GM21786 (cell line): ENCODE measurements around the gene CACNA2D3.

Experiments used
- ATAC-seq: cut with Tn5 transposase; IDR thresholded peaks from one replicate; pipeline ENCODE4 v1.9.1; 2021; ENCODE audit not compliant: unreplicated experiment

The CACNA2D3 gene

GRCh38 chr3:54518011-54518675, 395.8 kb downstream of the CACNA2D3 start:
- ATAC-seq = no peak

DNA sequence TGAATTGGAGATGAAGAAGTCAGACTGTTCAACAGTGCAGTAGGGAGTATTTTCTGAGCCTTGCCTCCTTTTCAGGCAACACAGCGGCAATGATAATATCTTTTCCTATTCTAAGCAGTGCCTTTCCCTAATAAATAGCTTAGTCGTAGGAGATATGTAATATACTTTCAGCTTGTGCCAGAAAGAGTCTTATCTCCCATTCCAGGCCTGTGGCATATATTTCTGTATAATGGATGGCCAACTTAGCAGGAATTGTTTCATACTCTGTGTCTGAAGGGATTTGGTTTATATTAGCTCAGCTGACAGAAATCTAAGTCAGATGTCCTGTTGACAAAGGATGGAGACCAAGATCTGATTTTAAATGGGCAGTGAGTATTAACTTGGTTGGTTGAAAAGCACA, 397.1 kb downstream of the CACNA2D3 start:
- no peak for ATAC-seq

DNA sequence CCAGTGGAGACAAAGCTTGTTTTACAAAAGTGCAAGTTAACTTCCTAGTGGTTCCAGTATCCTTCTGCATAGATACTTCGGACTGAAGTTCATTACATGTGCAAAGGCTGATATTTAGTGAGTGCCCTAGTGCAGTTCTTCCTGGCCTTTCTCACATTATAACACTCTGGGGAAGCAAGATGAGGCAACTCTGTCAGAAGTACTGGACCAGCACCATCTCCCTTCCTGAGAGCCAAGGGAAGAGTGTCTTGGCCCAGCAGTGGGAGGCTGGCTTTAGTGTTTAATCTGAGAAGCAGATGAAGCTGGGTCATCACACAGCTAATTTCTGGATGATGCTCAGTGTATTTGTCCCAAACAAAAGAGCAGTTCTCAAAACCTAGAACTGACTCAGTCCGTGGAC, 397.7 kb downstream of the CACNA2D3 start:
- no peak for ATAC-seq

- ATAC-seq = no peak
Observed at GRCh38 chr3:54527521-54527920, 405.2 kb downstream of the CACNA2D3 start.

DNA sequence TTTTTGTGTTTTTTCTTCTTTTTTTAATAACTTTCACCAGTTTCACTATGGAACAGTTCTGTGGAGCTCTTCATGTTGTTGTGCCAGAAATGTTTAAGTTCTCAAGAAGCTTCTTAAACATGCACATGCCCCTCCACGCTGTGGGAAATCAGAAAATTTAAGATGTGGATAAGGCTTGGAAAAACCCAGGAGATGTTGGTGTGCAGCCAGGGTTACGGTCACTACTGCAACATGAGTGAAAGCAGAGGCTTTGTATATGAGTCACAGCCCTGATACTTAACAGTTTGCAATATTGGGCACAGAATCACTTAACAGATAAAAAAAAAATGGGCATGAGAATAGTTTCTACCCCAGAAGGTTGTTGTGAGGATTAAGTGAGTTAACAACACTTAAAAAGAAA, 405.6 kb downstream of the CACNA2D3 start:
- no peak for ATAC-seq

DNA sequence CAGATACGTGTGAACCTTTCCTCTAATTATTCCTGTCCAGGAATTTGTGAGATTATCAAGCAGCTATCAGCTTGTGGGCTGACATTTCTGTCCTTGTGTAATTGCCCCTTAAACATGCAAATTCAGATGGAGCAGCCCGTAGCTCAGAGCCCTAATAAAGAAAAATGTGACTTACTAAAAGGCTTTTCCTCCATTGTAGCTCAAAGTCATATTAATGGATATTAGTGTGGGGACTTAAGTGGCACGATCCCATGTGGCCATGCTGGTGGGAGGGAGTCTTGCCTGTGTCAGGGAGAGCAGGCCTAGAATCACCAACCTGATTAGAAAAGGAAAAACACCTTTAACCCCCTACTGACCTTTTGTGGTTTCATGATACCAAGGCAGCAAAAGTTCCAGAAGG, 406.3 kb downstream of the CACNA2D3 start:
- ATAC-seq = no peak

DNA sequence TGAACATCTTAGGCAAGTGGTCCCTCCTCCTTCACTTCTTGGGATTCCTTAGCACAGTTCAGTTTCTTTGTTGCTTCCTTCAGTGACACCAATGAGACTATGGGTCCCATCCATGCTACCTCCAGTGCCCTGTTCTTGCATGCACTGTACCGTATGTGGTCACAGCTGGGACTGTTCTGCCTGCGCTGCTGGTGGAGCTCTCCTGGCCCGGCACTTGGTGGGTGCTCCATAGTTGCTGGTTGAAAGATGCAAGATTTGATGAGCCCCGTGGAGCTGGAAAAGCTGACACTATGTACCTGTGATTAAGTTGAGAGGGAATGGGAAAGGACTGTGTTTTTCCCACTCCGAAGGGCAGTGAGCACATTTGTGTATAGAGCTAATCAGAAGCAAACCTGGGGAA, 407.7 kb downstream of the CACNA2D3 start:
- no peak for ATAC-seq

- no peak for ATAC-seq
Observed at GRCh38 chr3:54530944-54531343, 408.6 kb downstream of the CACNA2D3 start.

- no peak for ATAC-seq
Observed at GRCh38 chr3:54531741-54532140, 409.4 kb downstream of the CACNA2D3 start.

DNA sequence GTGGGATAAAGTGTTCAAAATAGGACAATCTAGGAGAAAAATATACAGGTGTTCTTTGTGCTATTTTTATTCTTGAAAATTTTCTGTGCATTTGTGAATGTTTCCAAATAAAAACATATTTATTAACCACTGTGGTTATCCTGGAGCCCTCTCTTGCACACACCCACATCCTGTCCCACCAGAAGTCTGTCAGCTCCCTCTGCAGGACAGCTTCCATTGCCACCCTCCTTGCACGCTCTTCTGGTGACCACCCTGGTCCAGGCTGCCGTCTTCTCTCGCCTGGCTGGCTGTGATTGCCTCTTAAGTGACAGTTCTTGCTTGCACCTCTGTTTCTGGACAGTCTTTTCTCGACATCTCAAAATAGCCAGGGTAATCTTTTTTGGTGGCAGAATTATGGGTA, 411.5 kb downstream of the CACNA2D3 start:
- ATAC-seq = no peak

GRCh38 chr3:54535619-54536018, 413.3 kb downstream of the CACNA2D3 start:
- ATAC-seq = no peak

DNA sequence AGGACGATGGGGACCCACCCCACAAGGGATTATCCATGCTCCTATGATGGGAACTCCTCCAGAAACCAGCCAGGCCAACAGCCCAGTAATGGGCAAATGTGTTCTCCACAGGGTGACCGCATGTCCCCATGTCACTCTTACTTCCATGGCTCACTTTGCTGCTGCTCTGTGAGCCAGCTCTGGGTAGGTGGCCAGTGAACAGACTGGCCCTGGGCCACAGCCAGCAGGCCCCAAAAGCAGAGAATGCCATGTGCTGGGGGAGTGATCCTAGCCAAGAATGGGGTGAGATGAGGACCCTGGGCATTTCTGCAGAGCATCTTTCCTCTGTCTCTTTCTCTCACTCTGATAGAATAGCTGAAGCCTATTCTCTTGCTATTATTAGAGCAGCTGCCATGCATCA, 414.1 kb downstream of the CACNA2D3 start:
- no peak for ATAC-seq

- ATAC-seq = no peak
Observed at GRCh38 chr3:54537506-54537905, 415.2 kb downstream of the CACNA2D3 start.

GRCh38 chr3:54538346-54538745, 416.0 kb downstream of the CACNA2D3 start:
- ATAC-seq = no peak

DNA sequence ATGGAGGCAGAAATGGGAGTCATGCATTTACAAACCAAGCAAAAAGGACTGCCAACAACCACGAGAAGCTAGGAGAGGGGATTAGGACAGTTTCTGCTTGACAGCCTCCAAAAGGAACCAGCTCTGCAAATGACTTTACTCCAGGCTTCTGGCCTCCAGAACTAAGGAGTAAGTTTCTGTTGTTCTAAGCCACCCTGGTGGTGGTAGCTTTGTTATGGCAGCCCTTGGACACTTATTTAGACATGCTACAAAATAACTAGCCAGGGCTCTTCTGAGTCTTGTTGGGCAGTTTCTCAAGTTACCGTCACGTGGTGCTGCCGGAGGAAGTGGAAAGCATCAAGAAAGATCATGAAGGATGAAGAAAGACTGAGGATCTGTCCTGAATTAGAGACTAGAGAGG, 419.0 kb downstream of the CACNA2D3 start:
- ATAC-seq = no peak

DNA sequence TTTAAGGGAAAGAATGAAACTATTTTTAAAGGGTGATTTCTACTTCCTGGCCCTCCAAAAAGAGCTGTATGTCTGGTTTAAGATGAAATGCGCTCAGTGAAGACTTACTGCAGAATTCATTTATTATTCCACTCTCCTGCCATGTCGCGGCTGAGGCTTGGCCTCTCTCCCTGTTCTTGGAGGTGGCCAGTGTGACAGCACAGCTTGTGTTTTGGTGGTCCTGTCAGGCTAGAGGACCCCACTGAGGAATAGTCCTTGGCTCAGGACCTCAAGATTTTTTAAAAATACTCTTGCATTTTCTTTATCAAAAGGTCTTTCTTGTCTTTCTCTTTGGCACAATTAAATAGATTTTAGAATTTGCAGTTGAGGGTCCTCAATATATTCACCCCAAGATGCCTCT, 421.1 kb downstream of the CACNA2D3 start:
- ATAC-seq = no peak

DNA sequence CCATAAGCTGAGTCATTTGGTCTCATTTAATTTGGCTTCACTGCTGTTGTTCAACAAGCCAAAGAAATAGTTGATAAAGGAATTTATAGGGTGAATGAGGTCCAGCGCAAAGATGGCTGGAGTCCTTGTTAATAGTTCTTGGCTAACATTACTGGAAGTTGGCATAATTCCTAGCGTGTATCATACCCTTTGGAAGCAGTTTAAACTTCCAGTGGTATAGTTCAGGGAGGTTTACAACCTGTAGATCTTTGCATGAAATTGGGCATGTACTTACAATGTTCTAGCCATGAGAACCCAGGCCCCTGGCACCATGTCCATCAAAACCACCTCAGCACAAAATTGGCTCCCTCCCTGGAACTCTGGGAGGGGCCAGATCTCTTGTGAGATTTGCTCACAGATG, 424.7 kb downstream of the CACNA2D3 start:
- no peak for ATAC-seq

GRCh38 chr3:54547846-54548245, 425.5 kb downstream of the CACNA2D3 start:
- no peak for ATAC-seq

DNA sequence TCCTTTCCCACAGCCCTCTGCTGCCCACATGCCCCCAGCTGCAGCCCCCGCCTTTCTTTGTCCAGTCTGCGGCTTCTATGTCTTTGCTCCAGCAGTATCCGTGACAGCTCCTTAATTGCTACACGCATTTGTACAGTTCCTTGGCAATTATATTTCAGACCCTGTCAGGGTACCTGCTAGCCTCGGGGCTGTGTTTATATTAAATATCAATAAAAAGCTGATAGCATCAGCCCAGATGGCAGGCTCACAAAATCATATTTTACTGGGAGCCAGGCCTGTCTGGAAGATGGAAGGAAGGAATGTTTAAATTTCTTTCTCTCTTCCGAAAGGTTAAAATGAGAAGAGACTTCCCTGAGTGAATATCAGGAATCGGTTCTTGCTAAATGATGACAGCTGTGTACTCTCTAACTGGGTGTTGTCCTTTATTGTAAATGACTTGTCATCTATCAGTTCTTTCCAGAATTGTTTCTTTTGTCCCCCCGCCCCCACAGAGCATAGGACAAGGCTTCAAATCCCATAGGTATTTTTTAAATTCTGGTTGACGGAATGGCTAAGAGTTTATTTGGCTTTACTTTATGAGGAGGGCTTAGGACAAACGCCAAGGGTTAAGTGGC, 427.4 kb downstream of the CACNA2D3 start:
- ATAC-seq = no peak

DNA sequence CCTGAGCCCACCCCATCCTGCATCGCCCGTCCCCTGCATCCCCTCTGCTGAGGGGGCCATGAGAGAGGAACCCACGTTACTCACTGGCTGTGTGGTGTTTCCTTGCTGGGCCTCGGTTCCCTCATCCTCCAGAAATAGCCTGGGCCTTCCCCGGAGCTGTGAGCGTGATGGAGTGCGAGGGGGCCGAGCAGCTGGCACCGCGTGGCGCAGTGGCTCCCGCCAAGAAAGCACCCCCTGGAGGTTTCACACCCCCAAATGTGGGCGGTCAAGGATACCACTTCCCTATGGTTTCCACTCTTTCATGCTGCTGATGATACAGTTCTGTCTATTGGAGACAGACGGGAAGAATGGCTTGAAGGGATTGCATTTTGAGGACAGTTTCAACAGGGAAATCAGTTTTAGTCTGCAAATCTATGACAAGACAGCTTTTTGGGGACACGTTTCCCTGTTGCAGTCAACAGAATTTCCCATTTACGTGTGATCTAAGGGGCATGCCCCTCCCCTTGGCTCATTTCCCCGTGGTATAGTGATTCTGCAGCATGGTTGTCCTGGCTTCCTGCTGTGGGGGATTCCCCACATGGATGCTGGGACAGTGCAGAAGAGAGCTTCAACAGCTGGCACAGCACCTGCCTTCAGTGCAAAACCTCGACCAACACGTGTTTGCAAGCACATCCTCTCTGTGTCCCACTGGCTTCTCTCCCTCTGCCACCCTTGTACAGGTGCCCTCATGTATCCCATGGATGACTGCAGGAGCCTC, 428.0 kb downstream of the CACNA2D3 start:
- ATAC-seq = no peak

DNA sequence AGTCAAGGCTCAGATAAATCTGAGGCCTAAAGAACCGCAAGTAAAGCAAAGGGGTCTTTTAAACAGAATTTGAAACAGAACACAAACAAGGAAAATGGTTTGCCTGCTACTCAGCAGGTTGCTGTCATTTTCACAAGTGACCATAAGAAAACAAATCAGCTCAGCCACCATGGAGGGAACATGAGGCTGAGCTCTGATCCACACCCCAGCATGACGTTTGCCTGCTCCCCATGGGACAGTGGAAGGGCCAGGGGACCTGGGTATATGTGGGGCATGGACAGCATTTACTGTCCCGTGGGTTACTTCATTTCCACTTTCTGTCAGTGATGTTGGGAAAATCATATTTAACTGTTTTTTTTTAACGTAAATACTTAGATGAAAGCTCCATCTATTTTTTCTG, 434.3 kb downstream of the CACNA2D3 start:
- no peak for ATAC-seq
